Vagina (tissue), 2 donors: Measurements from ENCODE around the gene ZNF521.

ENCODE experiments used
- CTCF ChIP-seq, 3 experiments: fragments of 450-650 bp in 2 of 3; fragments of 200-600 bp in 1 of 3; sonication (generic) in 1 of 3; IDR thresholded peaks; one replicate each; pipeline ENCODE4 v1.5.1; 2017 to 2019; ENCODE audit warnings: antibody characterized with exemption in 3 of 3, mild to moderate bottlenecking in 2 of 3, moderate library complexity in 2 of 3
- POLR2A ChIP-seq, 2 donors: fragments of 450-650 bp; IDR thresholded peaks; one replicate each; pipeline ENCODE4 v1.6.1; 2017; ENCODE audit warnings: antibody characterized with exemption in 2 of 2, mild to moderate bottlenecking in 2 of 2, moderate library complexity in 2 of 2
- POLR2AphosphoS5 ChIP-seq, 2 donors: sonication (generic); formaldehyde crosslinking; IDR thresholded peaks; one replicate each; pipeline ENCODE4 v1.9.0; 2017; ENCODE audit warnings: antibody characterized with exemption in 2 of 2, mild to moderate bottlenecking in 2 of 2, low read depth in 1 of 2; ENCODE audit not compliant: insufficient read depth in 1 of 2

- TF ChIP-seq CTCF (IDR thresholded peaks at IDR 0.05) (no peak), POLR2A (IDR thresholded peaks at IDR 0.05) (no peak), POLR2AphosphoS5 (IDR thresholded peaks at IDR 0.05; ENCODE audit: insufficient read depth in 1 of 2, low read depth in 1 of 2) (no peak)
Observed at GRCh38 chr18:25016666-25017065, 335.3 kb downstream of the ZNF521 start.
